ENCODE data around the gene NOX3.

The NOX3 gene

GRCh38 chr6:155444952-155445903 is 10.4 kb downstream of the NOX3 start:
- no peak for TF ChIP-seq ZFP30 (CRISPR knock-in tag; IDR thresholded peaks at IDR 0.05)
- TF ChIP-seq ZC3H10 (CRISPR knock-in tag; IDR thresholded peaks at IDR 0.05), result no peak
- TF ChIP-seq ZNF565 (CRISPR knock-in tag; conservative IDR thresholded peaks at IDR 0.05; ENCODE audit: low read depth), result no peak
- no peak for TF ChIP-seq ESRRG (CRISPR knock-in tag; IDR thresholded peaks at IDR 0.05)
- TF ChIP-seq SNAI2 (CRISPR knock-in tag; IDR thresholded peaks at IDR 0.05), result no peak
- no peak for TF ChIP-seq ZNF8 (CRISPR knock-in tag; IDR thresholded peaks at IDR 0.05)
- no peak for TF ChIP-seq TOX (CRISPR knock-in tag; IDR thresholded peaks at IDR 0.05; ENCODE audit: borderline replicate concordance)
- TF ChIP-seq POU6F1 (CRISPR knock-in tag; IDR thresholded peaks at IDR 0.05; ENCODE audit: borderline replicate concordance, low read depth), result no peak
- no peak for TF ChIP-seq ISL1 (CRISPR knock-in tag; IDR thresholded peaks at IDR 0.05)
- no peak for TF ChIP-seq CREB5 (CRISPR knock-in tag; IDR thresholded peaks at IDR 0.05; ENCODE audit: low read depth)
- no peak for TF ChIP-seq CSDC2 (CRISPR knock-in tag; IDR thresholded peaks at IDR 0.05)
- no peak for TF ChIP-seq PATZ1 (CRISPR knock-in tag; IDR thresholded peaks at IDR 0.05; ENCODE audit: borderline replicate concordance)
- TF ChIP-seq GLIS3 (CRISPR knock-in tag; IDR thresholded peaks at IDR 0.05), result no peak
- TF ChIP-seq ZNF70 (CRISPR knock-in tag; IDR thresholded peaks at IDR 0.05), result no peak
- no peak for TF ChIP-seq TSHZ2 (CRISPR knock-in tag; IDR thresholded peaks at IDR 0.05)
- TF ChIP-seq OSR1 (CRISPR knock-in tag; IDR thresholded peaks at IDR 0.05), result no peak
- TF ChIP-seq PPARA (CRISPR knock-in tag; IDR thresholded peaks at IDR 0.05; ENCODE audit: borderline replicate concordance), result no peak
- no peak for TF ChIP-seq ZFP3 (CRISPR knock-in tag; IDR thresholded peaks at IDR 0.05)
- no peak for TF ChIP-seq RARB (CRISPR knock-in tag; IDR thresholded peaks at IDR 0.05)
- ATAC-seq, result no peak

- peak; percentile 49 for ATAC-seq
- no peak for TF ChIP-seq SNAI2 (CRISPR knock-in tag; IDR thresholded peaks at IDR 0.05)
- TF ChIP-seq TOX (CRISPR knock-in tag; IDR thresholded peaks at IDR 0.05; ENCODE audit: borderline replicate concordance), result no peak
- 0 out of 2 replicates have a peak, but pooled peaks have one; percentile 28 for TF ChIP-seq ISL1 (CRISPR knock-in tag; IDR thresholded peaks at IDR 0.05)
- TF ChIP-seq CSDC2 (CRISPR knock-in tag; IDR thresholded peaks at IDR 0.05), result 0 out of 2 replicates have a peak, but pooled peaks have one; percentile 36
- no peak for TF ChIP-seq ZFP30 (CRISPR knock-in tag; IDR thresholded peaks at IDR 0.05)
These were observed 11.3 kb downstream of the NOX3 start for GRCh38 chr6:155444120-155444917.

GRCh38 chr6:155443168-155443567 is 12.5 kb downstream of the NOX3 start:
- TF ChIP-seq PATZ1 (CRISPR knock-in tag; IDR thresholded peaks at IDR 0.05; ENCODE audit: borderline replicate concordance), result no peak
- TF ChIP-seq ARNTL (CRISPR knock-in tag; IDR thresholded peaks at IDR 0.05; ENCODE audit: borderline replicate concordance, low read depth), result no peak
- no peak for TF ChIP-seq CREB5 (CRISPR knock-in tag; IDR thresholded peaks at IDR 0.05; ENCODE audit: low read depth)
- peak; percentile 52; the same call in 2 of the 3 replicates for ATAC-seq

Measured in SK-N-SH treated with all-trans-retinoic acid at 6 μM for 48 hours (cell line).